T-cell (primary cell): ENCODE data around the gene CUBN. TPM values are rescaled to one million over a fixed set of nuclear protein-coding genes. Genes with fewer than 3 reads are reported as not detected.

Experiments used
- ATAC-seq, 4 experiments: fragments of 200-7000 bp in 3 of 4; fragments of 150-1000 bp in 1 of 4; cut with Tn5 transposase; replicated peaks in 1 of 4; 1 replicate in 3 of 4; 2 replicates in 1 of 4; pipeline ENCODE4 v1.10.0; 2021; ENCODE audit warnings: moderate library complexity in 3 of 4, mild to moderate bottlenecking in 2 of 4, moderate number of reproducible peaks in 1 of 4
- CTCF ChIA-PET, 2 donors: fragments of 300-600 bp; sonication (Branson Sonifier 250); formaldehyde crosslinking; loops; one replicate each; lab custom pipeline; 2022; ENCODE audit warnings: antibody characterized with exemption in 2 of 2; lab: Charles Lee
- POLR2A ChIA-PET, 2 donors: fragments of 300-600 bp; sonication (Branson Sonifier 250); formaldehyde crosslinking; loops; one replicate each; lab custom pipeline; 2022; ENCODE audit warnings: antibody characterized with exemption in 2 of 2; lab: Charles Lee
- DNase-seq, 35 experiments: peaks; one replicate each; pipeline versions ENCODE4 v3.0.0 to v3.0.0-alpha.2; 2013 to 2023
- H3K27ac ChIP-seq: one replicate; pipeline ENCODE4 v1.5.1; 2013; ENCODE audit warnings: low read length
- H3K27me3 ChIP-seq, 2 experiments: replicated peaks in 1 of 2; 1 replicate in 1 of 2; 2 replicates in 1 of 2; pipeline versions ENCODE4 v1.6.1 to v1.7.0; 2013; ENCODE audit warnings: low read length in 1 of 2, mixed read lengths in 1 of 2; ENCODE audit not compliant: control insufficient read depth in 2 of 2, insufficient read depth in 2 of 2; ENCODE audit errors: extremely low read depth in 1 of 2
- H3K36me3 ChIP-seq, 2 donors: 1 replicate in 1 of 2; 2 replicates in 1 of 2; pipeline versions ENCODE4 v1.6.1 to v1.7.0; 2013; ENCODE audit warnings: low read length in 1 of 2; ENCODE audit not compliant: control insufficient read depth in 2 of 2, insufficient read depth in 1 of 2; ENCODE audit errors: extremely low read depth in 1 of 2
- H3K4me1 ChIP-seq, 2 experiments: 1 replicate in 1 of 2; 2 replicates in 1 of 2; pipeline versions ENCODE4 v1.6.1 to v1.7.0; 2013; ENCODE audit warnings: low read length in 2 of 2, mixed read lengths in 1 of 2; ENCODE audit not compliant: insufficient read depth in 2 of 2, control insufficient read depth in 1 of 2; ENCODE audit errors: extremely low read depth in 1 of 2
- H3K4me3 ChIP-seq, 2 donors: 1 replicate in 1 of 2; 2 replicates in 1 of 2; pipeline versions ENCODE4 v1.5.1 to v1.7.0; 2013; ENCODE audit warnings: mild to moderate bottlenecking in 2 of 2, low read length in 1 of 2, moderate library complexity in 1 of 2; ENCODE audit not compliant: control insufficient read depth in 1 of 2; ENCODE audit errors: extremely low read depth in 1 of 2
- H3K9me3 ChIP-seq: 2 replicates; pipeline ENCODE4 v1.7.0; 2013
- H3K27ac Mint-ChIP-seq, 2 donors: one replicate each; pipeline ENCODE4 v1.8.0; 2020 to 2021; ENCODE audit warnings: mild to moderate bottlenecking in 2 of 2, mixed read lengths in 2 of 2
- H3K27me3 Mint-ChIP-seq, 2 donors: one replicate each; pipeline ENCODE4 v1.8.0; 2021 to 2022; ENCODE audit warnings: mixed read lengths in 2 of 2
- H3K36me3 Mint-ChIP-seq: one replicate; pipeline ENCODE4 v1.8.0; 2021; ENCODE audit warnings: mixed read lengths
- H3K4me1 Mint-ChIP-seq, 3 donors: one replicate each; pipeline ENCODE4 v1.8.0; 2020 to 2022; ENCODE audit warnings: mixed read lengths in 3 of 3, mild to moderate bottlenecking in 1 of 3
- H3K4me3 Mint-ChIP-seq, 3 donors: one replicate each; pipeline ENCODE4 v1.8.0; 2020 to 2022; ENCODE audit warnings: mild to moderate bottlenecking in 3 of 3, mixed read lengths in 3 of 3, moderate library complexity in 3 of 3
- H3K9me3 Mint-ChIP-seq, 3 donors: one replicate each; pipeline ENCODE4 v1.8.0; 2020 to 2022; ENCODE audit warnings: mixed read lengths in 3 of 3
- WGBS: methylation state at CpG from one replicate; pipeline ENCODE4 v1.1.5; 2013; ENCODE audit warnings: missing lambda C conversion rate; ENCODE audit not compliant: insufficient coverage; 5-methylcytosine and 5-hydroxymethylcytosine counted together
- total RNA-seq, 35 experiments: library from RNA in 6 of 35; stranded (reverse) in 6 of 35; fragments of 120-200 nt in 1 of 35; gene quantifications; one replicate each; pipeline versions ENCODE4 v1.2.1 to v1.2.4 and lab custom pipeline; 2013 to 2026

Gene CUBN
- total RNA-seq, 5 donors from 2014 or later (not counting 1 experiment from before 2014, with no cell fraction given), result 6.3 to 11.4 (median 8.6) TPM

DNA sequence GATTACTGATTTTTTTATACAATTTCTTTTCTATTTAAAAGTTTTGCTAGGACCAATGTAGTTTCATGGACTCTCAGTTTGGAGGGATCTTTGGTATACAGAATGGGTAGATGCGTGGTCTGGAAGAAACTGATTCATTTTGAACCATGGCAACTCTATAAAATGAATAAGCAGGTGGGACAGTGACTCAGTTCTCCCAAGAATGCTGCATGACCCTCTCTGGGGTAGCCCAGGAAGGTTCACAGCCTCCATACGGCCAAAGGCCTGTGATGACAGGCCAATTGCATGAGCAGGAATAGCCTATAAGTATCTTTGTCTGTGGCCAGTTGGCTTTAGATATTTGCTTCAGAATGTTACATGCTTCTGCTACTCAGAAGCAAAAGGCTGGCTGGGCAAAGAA lies 199.1 kb downstream of the CUBN start:
- no peak overlapping the region for H3K27ac ChIP-seq
- no peaks in the 10 kb centered on the region for H3K9me3 ChIP-seq
- Mint-ChIP-seq H3K9me3 (no peaks in the 10 kb centered on the region), H3K27me3 (no peaks in the 10 kb centered on the region), H3K27ac (no peak overlapping the region), H3K36me3 (peaks cover 37% of the 10 kb centered on the region), H3K4me1 (peaks cover 0 to 5% (median 0%) of the 10 kb centered on the region in 3 donors), H3K4me3 (no peak overlapping the region)
- 80% methylated on average over 2 of the region's 2 CpGs for WGBS
- ChIA-PET CTCF (no interaction called here), POLR2A (no interaction called here)
- H3K27me3 ChIP-seq, result no peaks in the 10 kb centered on the region
- ATAC-seq (no peak), DNase-seq (no peak)
- H3K4me1 ChIP-seq, result no peaks in the 10 kb centered on the region
- H3K4me3 ChIP-seq, result no peak overlapping the region
- H3K36me3 ChIP-seq, result no peaks in the 10 kb centered on the region

DNA sequence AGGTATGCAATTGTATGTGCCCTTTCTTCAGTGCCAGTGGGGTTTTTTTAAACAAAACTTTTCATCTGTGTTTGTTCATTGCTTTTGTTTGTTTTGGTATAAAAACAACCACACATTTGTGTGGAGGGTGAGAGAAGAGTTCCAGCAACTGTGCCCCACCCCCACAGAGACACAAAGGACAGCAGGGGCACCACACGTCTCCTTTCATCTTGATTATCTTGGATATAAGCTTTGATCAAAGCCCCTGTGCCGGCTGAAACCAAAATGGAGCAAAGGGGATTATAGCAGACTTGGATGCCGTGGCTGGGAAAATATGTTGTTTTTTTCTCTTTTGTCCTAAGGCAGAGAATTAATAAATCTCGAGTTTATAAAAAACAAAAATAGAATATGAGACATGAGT lies 200.5 kb downstream of the CUBN start:
- H3K4me3 Mint-ChIP-seq, result no peak overlapping the region
- no peak overlapping the region for H3K27ac ChIP-seq

DNA sequence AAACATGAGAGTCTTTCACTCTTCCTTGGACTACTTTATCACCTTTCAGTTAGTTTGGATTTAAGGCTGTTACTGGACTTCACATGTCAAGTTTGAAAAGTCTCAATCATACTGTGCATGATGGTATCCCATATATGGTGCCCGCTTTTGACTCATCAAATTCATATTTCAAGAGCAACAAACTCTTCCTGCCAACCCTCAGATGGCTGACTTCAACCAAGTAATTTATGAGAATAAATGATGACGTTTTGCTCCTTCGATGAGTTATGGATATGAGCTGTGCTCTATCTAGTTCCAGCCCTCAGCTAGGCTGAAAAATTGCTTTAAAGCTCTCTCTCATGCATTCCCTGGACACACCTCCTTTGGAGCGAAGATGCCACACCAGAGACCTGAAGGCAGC lies 202.1 kb downstream of the CUBN start:
- Histone ChIP-seq H3K36me3 (no peaks in the 10 kb centered on the region), H3K4me1 (no peaks in the 10 kb centered on the region), H3K4me3 (no peak overlapping the region), H3K27me3 (no peaks in the 10 kb centered on the region), H3K27ac (no peak overlapping the region), H3K9me3 (no peaks in the 10 kb centered on the region)
- WGBS, result 100% methylated on average over 1 of the region's 4 CpGs
- H3K27me3 Mint-ChIP-seq, result no peaks in the 10 kb centered on the region
- POLR2A ChIA-PET, result no interaction called here
- no peak overlapping the region for H3K27ac Mint-ChIP-seq
- peaks cover 39% of the 10 kb centered on the region for H3K36me3 Mint-ChIP-seq
- H3K4me1 Mint-ChIP-seq, result peaks cover 0 to 5% (median 0%) of the 10 kb centered on the region in 3 donors
- no peak for DNase-seq
- CTCF ChIA-PET, result no interaction called here
- H3K9me3 Mint-ChIP-seq, result no peaks in the 10 kb centered on the region
- ATAC-seq, result no peak
- no peak overlapping the region for H3K4me3 Mint-ChIP-seq

More for the DNA sequence above, 200.5 kb downstream of the CUBN start:
- H3K36me3 Mint-ChIP-seq, result peaks cover 37% of the 10 kb centered on the region
- no peak overlapping the region for H3K4me3 ChIP-seq
- H3K4me1 ChIP-seq, result no peaks in the 10 kb centered on the region
- H3K27me3 Mint-ChIP-seq, result no peaks in the 10 kb centered on the region
- ChIA-PET POLR2A (interaction anchor here in 1 of 2 donors (0.6 kb wide), 1 partner anchor 305 kb away, joined by 6 read pairs; no protein-coding TSS in a partner anchor), CTCF (no interaction called here)
- DNase-seq (no peak), ATAC-seq (no peak)
- no peaks in the 10 kb centered on the region for H3K36me3 ChIP-seq
- H3K9me3 ChIP-seq, result no peaks in the 10 kb centered on the region
- no peak overlapping the region for H3K27ac Mint-ChIP-seq
- H3K4me1 Mint-ChIP-seq, result peaks cover 0 to 5% (median 0%) of the 10 kb centered on the region in 3 donors
- H3K9me3 Mint-ChIP-seq, result no peaks in the 10 kb centered on the region
- no peaks in the 10 kb centered on the region for H3K27me3 ChIP-seq
- no CpG with 5 or more reads among the region's 4 CpGs for WGBS

DNA sequence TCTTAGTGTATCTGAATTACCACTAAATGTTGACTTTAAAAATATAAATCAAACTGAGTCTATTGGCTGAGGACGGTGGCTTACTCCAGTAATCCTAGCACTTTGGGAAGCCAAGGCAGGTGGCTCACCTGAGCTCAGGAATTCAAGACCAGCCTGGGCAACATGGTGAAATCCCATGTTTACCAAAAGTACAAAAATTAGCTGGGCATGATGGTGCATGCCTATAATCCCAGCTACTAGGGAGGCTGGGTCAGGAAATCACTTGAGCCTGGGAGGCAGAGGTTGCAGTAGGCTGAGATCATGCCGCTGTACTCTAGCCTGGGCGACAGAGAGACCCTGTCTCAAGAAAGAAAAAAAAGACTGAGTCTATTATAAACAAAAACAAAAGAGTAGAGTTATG lies 205.9 kb downstream of the CUBN start:
- no peaks in the 10 kb centered on the region for H3K27me3 ChIP-seq
- Mint-ChIP-seq H3K27me3 (no peaks in the 10 kb centered on the region), H3K27ac (no peak overlapping the region), H3K4me1 (no peaks in the 10 kb centered on the region), H3K4me3 (no peak overlapping the region), H3K36me3 (peaks cover 31% of the 10 kb centered on the region), H3K9me3 (no peaks in the 10 kb centered on the region)
- no peaks in the 10 kb centered on the region for H3K4me1 ChIP-seq
- H3K27ac ChIP-seq, result no peak overlapping the region
- no peaks in the 10 kb centered on the region for H3K9me3 ChIP-seq
- ChIA-PET POLR2A (no interaction called here), CTCF (no interaction called here)
- DNase-seq (no peak), ATAC-seq (no peak)
- no peaks in the 10 kb centered on the region for H3K36me3 ChIP-seq
- 100% methylated on average over 1 of the region's 3 CpGs for WGBS
- H3K4me3 ChIP-seq, result no peak overlapping the region

DNA sequence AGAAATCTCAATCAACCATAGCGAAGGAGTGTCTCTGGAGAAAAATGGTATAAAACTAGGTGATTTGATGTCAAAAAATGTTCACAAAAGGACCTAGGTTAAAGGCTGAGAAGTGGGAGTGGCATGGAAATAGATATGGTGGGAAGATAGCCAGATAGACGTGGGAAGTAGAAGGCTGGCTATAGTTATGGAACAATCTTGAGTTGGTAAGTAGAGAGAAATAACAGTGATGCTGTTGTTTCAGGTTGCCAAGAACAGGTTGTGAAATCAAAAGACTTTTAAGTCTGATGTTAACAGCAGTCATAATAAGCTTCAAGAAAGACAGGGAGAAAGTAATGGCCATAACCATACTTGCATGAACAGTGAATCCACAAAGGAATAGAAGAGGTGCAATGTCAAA lies 206.3 kb downstream of the CUBN start:
- ATAC-seq (no peak), DNase-seq (no peak)
- Histone ChIP-seq H3K27me3 (no peaks in the 10 kb centered on the region), H3K36me3 (no peaks in the 10 kb centered on the region), H3K4me1 (no peaks in the 10 kb centered on the region), H3K4me3 (no peak overlapping the region), H3K9me3 (no peaks in the 10 kb centered on the region), H3K27ac (no peak overlapping the region)
- POLR2A ChIA-PET, result no interaction called here
- H3K4me3 Mint-ChIP-seq, result no peak overlapping the region
- peaks cover 33% of the 10 kb centered on the region for H3K36me3 Mint-ChIP-seq
- H3K27ac Mint-ChIP-seq, result no peak overlapping the region
- 69% methylated on average over 1 of the region's 2 CpGs for WGBS
- no peaks in the 10 kb centered on the region for H3K9me3 Mint-ChIP-seq
- CTCF ChIA-PET, result interaction anchor here in 1 of 2 donors (0.7 kb wide), 1 partner anchor 90 kb away, joined by 8 read pairs; no protein-coding TSS in a partner anchor
- no peaks in the 10 kb centered on the region for H3K27me3 Mint-ChIP-seq
- H3K4me1 Mint-ChIP-seq, result no peaks in the 10 kb centered on the region

DNA sequence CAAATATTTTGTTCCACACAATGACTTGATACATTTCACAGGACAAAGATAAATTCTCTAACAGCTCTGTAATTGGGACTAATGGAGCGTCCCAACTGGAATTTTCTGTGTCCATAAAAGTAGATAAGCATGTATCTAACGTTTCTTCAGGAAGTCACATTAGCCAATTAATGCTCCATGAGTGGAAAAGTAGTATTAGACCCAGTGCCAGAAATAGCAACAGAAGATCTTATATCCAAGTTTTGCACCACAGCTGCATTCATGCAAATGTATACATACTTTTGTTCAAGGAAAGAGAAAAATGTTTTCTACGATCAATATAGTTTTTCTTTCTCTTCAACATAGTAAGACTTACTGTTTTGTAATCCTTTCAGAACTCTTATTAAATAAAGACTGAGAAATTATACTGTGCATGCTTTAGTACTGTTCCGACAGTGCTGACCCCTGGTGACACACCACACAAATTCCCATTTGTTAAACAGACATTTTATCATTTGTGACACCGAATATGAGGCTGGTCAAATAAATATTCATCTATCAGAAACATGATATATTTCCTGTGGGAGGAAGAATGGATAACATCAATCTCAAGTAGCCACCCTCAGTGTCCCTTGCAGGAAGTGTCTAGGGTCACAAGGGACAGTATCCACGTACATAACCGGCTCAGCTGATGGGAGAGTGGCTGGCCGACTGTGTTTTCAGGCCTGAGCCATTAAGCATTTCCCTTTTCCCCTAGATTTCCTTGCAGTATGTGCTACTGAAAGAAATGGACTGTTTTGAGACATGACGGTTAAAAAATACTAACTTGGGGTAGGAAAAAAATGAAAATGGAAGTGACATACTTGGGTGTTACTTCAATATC lies 210.3 kb downstream of the CUBN start:
- no peak for DNase-seq
- no CpG with 5 or more reads among the region's 9 CpGs for WGBS
- ChIA-PET CTCF (interaction anchor here in 1 of 2 donors (0.7 kb wide), 1 partner anchor 107 kb away, joined by 4 read pairs; no protein-coding TSS in a partner anchor), POLR2A (no interaction called here)
- Histone ChIP-seq H3K36me3 (peaks cover 0 to 2% of the 10 kb centered on the region in 2 donors), H3K27ac (no peak overlapping the region), H3K27me3 (no peaks in the 10 kb centered on the region), H3K9me3 (no peaks in the 10 kb centered on the region), H3K4me1 (no peaks in the 10 kb centered on the region), H3K4me3 (no peak overlapping the region)
- Mint-ChIP-seq H3K27ac (no peak overlapping the region), H3K36me3 (peaks cover 29% of the 10 kb centered on the region), H3K4me1 (no peaks in the 10 kb centered on the region), H3K9me3 (no peaks in the 10 kb centered on the region), H3K27me3 (no peaks in the 10 kb centered on the region), H3K4me3 (no peak overlapping the region)
- ATAC-seq, result no peak
